CD4-positive, alpha-beta T cell (primary cell): ENCODE measurements around the gene ARID3A. TPM values are rescaled to one million over a fixed set of nuclear protein-coding genes. Genes with fewer than 3 reads are reported as not detected.
"Not testable (repeated sequence)": the region's sequence is repeated elsewhere in the genome, so short reads cannot be mapped to it uniquely, and the experiment has no call there.

Source experiments
- ATAC-seq: fragments of 200-7000 bp; cut with Tn5 transposase; one replicate; pipeline ENCODE4 v1.10.0; 2022; ENCODE audit warnings: mild to moderate bottlenecking; ENCODE audit not compliant: poor library complexity
- CTCF ChIA-PET: fragments of 350-600 bp; sonication (Branson Sonifier 250); formaldehyde crosslinking; loops from one replicate; lab custom pipeline; 2021; ENCODE audit warnings: antibody characterized with exemption, inconsistent platforms; lab: Charles Lee
- POLR2A ChIA-PET: fragments of 350-600 bp; sonication (Branson Sonifier 250); formaldehyde crosslinking; loops from one replicate; lab custom pipeline; 2021; ENCODE audit warnings: antibody characterized with exemption, inconsistent platforms; lab: Charles Lee
- DNase-seq, 14 experiments: peaks; one replicate each; pipeline ENCODE4 v3.0.0-alpha.2; 2013 to 2020; ENCODE audit warnings: mixed read lengths in 2 of 14
- H3K27ac ChIP-seq, 2 donors: one replicate each; pipeline versions ENCODE4 v1.5.1 to v1.7.0; 2013; ENCODE audit warnings: low read length in 2 of 2, low read depth in 1 of 2, mild to moderate bottlenecking in 1 of 2
- H3K27me3 ChIP-seq, 2 experiments: 1 replicate in 1 of 2; 2 replicates in 1 of 2; pipeline versions ENCODE4 v1.6.1 to v1.7.0; 2013; ENCODE audit warnings: low read length in 2 of 2, control low read depth in 1 of 2, mild to moderate bottlenecking in 1 of 2, moderate library complexity in 1 of 2; ENCODE audit not compliant: insufficient read depth in 2 of 2, control insufficient read depth in 1 of 2
- H3K36me3 ChIP-seq: one replicate; pipeline ENCODE4 v1.6.1; 2013; ENCODE audit warnings: low read length, control low read depth; ENCODE audit not compliant: insufficient read depth
- H3K4me1 ChIP-seq: one replicate; pipeline ENCODE4 v1.6.1; 2013; ENCODE audit warnings: low read length, control low read depth; ENCODE audit not compliant: insufficient read depth
- H3K4me3 ChIP-seq: one replicate; pipeline ENCODE4 v1.5.1; 2013; ENCODE audit warnings: mild to moderate bottlenecking, low read length, moderate library complexity
- H3K9me3 ChIP-seq, 2 experiments: 1 replicate in 1 of 2; 2 replicates in 1 of 2; pipeline versions ENCODE4 v1.6.1 to v1.7.0; 2013; ENCODE audit warnings: low read length in 2 of 2, mild to moderate bottlenecking in 2 of 2, control low read depth in 1 of 2, moderate library complexity in 1 of 2; ENCODE audit not compliant: control insufficient read depth in 1 of 2, insufficient read depth in 1 of 2
- H3K27ac Mint-ChIP-seq: one replicate; pipeline ENCODE4 v1.8.0; 2020; ENCODE audit warnings: mixed read lengths
- H3K27me3 Mint-ChIP-seq: one replicate; pipeline ENCODE4 v1.8.0; 2021; ENCODE audit warnings: mixed read lengths
- H3K36me3 Mint-ChIP-seq: one replicate; pipeline ENCODE4 v1.8.0; 2021; ENCODE audit warnings: low read depth, mixed read lengths
- H3K4me1 Mint-ChIP-seq: one replicate; pipeline ENCODE4 v1.8.0; 2021; ENCODE audit warnings: low read depth, mixed read lengths
- H3K4me3 Mint-ChIP-seq: one replicate; pipeline ENCODE4 v1.8.0; 2020; ENCODE audit warnings: mild to moderate bottlenecking, mixed read lengths
- H3K9me3 Mint-ChIP-seq: one replicate; pipeline ENCODE4 v1.8.0; 2020; ENCODE audit warnings: mixed read lengths
- intact Hi-C, 2 experiments: fragments of 100-400 bp; cut with DNase I in 1 of 2; cut with micrococcal nuclease in 1 of 2; formaldehyde crosslinking; loops; one replicate each; pipeline versions ENCODE4 v1.15.1 to v1.9.0; 2023 to 2025; cut with DNase I, micrococcal nuclease
- total RNA-seq, 174 experiments: library from RNA in 2 of 174; stranded (reverse) in 2 of 174; gene quantifications; one replicate each; pipeline ENCODE4 v1.2.3 and lab custom pipeline; 2021 to 2026
- TF ChIP-seq, protein P1 (sequence below): fragments of 200-600 bp; IDR thresholded peaks from one replicate; pipeline ENCODE4 v1.8.0; 2022; ENCODE audit warnings: antibody characterized with exemption, mild to moderate bottlenecking

Gene ARID3A
- total RNA-seq, 2 experiments from 2014 or later = 3.7 to 4.1 TPM

DNA sequence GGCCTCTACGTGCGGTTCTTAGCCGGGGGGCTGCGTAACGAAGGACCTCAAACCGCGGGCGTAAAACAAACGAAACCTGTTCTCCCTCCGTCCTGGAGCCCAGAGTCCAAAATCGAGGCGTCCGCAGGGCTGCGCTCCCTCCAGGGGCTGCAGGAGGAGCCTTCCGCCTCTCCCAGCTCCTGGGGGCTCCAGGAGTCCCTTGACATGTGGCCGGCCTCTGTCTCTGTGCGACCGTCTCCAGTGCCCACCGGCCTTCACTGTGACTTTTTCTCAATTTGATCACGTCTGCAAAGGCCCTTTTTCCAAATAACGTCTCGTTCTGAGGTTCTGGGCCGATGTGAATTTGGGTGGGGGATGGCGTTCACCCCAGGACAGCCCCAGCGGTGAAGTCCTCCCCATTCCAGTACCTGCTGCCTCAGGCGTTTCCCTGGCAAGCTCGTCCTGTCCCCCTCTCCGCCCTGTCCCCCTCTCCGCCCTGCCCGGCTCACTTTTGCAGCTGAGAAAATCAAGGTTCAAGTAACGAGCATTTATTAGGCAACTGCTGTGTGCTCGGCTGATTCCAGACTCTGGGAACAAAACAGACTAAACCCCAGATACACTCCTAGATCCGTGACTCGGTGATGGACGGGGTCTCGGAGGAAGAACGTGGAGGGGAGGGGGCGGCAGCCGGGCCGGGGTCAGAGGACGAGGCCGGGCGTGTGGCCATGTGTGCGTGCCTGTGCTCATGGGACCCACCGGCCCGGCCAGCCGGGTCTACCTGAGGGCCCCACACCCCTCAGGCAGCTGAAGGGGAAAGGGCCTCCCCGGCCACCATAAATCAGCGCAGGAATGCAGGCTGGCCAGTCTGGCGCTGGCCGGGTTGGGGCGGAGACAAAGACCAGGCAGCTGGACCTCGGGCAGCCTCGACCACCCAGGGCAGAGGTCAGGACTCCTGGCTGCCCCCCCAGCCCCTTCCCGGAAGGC lies 30.2 kb downstream of the ARID3A start:
- CTCF ChIA-PET = interaction anchor here (0.6 kb wide), 1 partner anchor 14 kb away, joined by 4 read pairs; no protein-coding TSS in a partner anchor
- intact Hi-C loops = no loop called here
- H3K27ac ChIP-seq = no peak overlapping the region
- H3K9me3 Mint-ChIP-seq = no peaks in the 10 kb centered on the region
- DNase-seq (no peak), ATAC-seq (no peak)
- no peak overlapping the region for H3K27ac Mint-ChIP-seq
- no peak overlapping the region for H3K4me3 ChIP-seq
- TF ChIP-seq, protein P1, sequence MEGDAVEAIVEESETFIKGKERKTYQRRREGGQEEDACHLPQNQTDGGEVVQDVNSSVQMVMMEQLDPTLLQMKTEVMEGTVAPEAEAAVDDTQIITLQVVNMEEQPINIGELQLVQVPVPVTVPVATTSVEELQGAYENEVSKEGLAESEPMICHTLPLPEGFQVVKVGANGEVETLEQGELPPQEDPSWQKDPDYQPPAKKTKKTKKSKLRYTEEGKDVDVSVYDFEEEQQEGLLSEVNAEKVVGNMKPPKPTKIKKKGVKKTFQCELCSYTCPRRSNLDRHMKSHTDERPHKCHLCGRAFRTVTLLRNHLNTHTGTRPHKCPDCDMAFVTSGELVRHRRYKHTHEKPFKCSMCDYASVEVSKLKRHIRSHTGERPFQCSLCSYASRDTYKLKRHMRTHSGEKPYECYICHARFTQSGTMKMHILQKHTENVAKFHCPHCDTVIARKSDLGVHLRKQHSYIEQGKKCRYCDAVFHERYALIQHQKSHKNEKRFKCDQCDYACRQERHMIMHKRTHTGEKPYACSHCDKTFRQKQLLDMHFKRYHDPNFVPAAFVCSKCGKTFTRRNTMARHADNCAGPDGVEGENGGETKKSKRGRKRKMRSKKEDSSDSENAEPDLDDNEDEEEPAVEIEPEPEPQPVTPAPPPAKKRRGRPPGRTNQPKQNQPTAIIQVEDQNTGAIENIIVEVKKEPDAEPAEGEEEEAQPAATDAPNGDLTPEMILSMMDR = no peak
- H3K4me1 Mint-ChIP-seq = no peaks in the 10 kb centered on the region
- no peaks in the 10 kb centered on the region for H3K27me3 Mint-ChIP-seq
- H3K9me3 ChIP-seq = no peaks in the 10 kb centered on the region
- no peaks in the 10 kb centered on the region for H3K27me3 ChIP-seq
- no peaks in the 10 kb centered on the region for H3K36me3 Mint-ChIP-seq
- H3K4me1 ChIP-seq = peaks cover 23% of the 10 kb centered on the region
- H3K4me3 Mint-ChIP-seq = no peak overlapping the region
- POLR2A ChIA-PET = no interaction called here
- no peaks in the 10 kb centered on the region for H3K36me3 ChIP-seq

DNA sequence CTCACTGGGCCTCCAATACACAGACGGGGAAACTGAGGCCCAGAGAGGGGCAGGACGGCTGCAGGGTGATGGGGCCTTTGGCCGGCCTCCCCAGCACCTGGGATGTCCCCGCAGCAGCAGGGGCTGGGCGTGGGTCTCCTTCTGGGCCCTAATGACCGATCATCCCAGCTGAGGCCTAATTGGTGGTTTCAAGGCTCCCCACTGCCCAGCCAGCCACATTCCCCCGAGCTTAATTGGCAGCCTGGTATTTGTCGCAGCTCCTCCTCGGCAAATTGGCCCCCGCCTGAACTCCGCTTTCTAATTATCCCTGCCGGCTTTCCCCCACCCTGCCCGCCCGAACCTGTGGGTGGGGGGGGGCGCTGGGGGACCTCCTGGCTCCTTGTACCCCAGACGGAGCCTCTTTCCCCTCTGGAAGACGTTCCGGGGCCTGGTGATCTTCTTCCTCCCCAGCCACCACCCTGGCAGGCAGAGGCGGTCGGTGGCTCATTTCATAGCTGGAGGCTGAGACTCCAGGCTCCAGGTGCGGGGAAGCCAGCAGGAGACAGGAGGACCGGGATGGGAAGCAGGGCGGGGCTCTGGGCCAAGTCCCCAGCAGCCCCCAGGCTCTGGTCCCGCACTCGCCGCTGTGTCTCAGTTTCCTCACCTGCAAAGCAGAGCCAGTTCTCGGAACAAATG lies 31.1 kb downstream of the ARID3A start:
- Mint-ChIP-seq H3K9me3 (no peaks in the 10 kb centered on the region), H3K4me3 (no peak overlapping the region), H3K4me1 (no peaks in the 10 kb centered on the region), H3K27ac (no peak overlapping the region), H3K36me3 (no peaks in the 10 kb centered on the region), H3K27me3 (no peaks in the 10 kb centered on the region)
- CTCF ChIA-PET = interaction anchor here (0.6 kb wide), 1 partner anchor 14 kb away, joined by 4 read pairs; no protein-coding TSS in a partner anchor
- ATAC-seq (no peak), DNase-seq (no peak)
- intact Hi-C loops = no loop called here
- no peaks in the 10 kb centered on the region for H3K27me3 ChIP-seq
- TF ChIP-seq, protein P1 = no peak
- no peaks in the 10 kb centered on the region for H3K36me3 ChIP-seq
- no peak overlapping the region for H3K4me3 ChIP-seq
- no peak overlapping the region for H3K27ac ChIP-seq
- peaks cover 25% of the 10 kb centered on the region for H3K4me1 ChIP-seq
- H3K9me3 ChIP-seq = no peaks in the 10 kb centered on the region
- POLR2A ChIA-PET = no interaction called here

DNA sequence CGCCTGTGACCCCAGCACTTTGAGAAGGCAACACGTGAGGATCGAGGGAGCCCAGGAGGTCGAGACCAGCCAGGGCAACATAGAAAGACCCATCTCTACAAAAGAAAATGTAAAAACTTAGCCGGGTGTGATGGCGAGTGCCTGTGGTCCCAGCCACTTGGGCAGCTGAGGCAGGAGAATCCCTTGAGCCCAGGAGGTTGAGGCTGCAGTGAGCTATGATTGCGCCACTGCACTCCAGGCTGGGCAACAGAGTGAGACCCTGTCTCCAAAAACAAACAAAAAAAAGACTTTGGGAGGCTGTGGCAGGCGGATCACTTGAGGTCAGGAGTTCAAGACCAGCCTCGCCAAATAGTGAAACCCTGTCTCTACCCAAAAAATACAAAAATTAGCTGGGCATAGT lies 31.7 kb downstream of the ARID3A start:
- H3K9me3 Mint-ChIP-seq, H3K4me3 Mint-ChIP-seq, CTCF ChIA-PET: not testable (repeated sequence)

More for the DNA sequence above, 31.7 kb downstream of the ARID3A start:
- H3K27me3 ChIP-seq, H3K9me3 ChIP-seq, H3K27ac ChIP-seq, H3K4me1 Mint-ChIP-seq, DNase-seq, ATAC-seq, H3K36me3 Mint-ChIP-seq, H3K27ac Mint-ChIP-seq, H3K27me3 Mint-ChIP-seq, H3K4me3 ChIP-seq, intact Hi-C loops, H3K36me3 ChIP-seq, POLR2A ChIA-PET: not testable (repeated sequence)
- peaks cover 23% of the 10 kb centered on the region for H3K4me1 ChIP-seq
